ENCODE results near the gene MTMR10. TPM values are rescaled to one million over a fixed set of nuclear protein-coding genes. Genes with fewer than 3 reads are reported as not detected.

Gene MTMR10
- total RNA-seq, 1 donor from 2014 or later = 28.1 TPM

DNA sequence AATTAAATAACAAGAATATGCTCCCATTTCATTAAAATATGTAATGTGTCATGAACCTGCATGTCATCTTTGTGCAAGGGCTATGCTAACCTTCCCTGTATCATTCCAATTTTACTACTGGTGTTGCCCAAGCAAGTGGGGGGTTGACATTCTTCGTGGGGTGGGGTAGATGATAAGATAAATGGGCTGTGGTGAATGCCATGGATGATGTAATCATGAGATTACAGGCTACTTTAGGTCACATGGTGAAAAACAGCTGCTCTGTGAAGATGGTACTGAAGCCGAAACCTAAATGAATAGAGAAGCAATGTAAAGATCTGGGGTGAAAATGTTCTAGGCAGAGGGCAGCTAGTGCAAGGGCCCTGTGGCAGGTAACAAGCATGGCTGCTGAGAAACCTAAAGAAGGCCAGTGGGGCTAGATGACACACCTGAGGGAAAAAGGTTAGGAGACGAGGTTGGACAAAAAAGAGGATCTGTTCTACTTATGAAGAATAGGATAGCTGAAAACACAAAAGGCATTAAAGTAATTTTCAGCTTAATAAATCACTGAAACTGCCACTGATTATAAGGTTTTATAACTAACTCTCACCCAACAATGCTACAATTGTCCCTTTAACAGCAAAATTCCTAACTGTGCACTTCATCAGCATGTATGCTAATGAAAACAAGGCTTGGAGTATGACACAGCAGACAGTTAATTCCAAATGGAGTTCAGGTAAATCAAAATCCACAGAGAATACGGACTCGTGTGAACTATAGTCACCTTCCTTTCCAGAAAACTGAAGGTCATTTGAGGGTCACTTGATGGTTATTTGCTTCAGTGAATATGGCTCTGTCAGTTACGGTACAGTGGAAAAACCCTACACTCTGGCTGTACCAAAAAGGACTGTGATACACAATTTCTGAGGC lies 35.0 kb downstream of the MTMR10 start:
- DNase-seq = no peak

- DNase-seq = no peak
Observed at GRCh38 chr15:30954674-30955073, 36.8 kb downstream of the MTMR10 start.

- DNase-seq = no peak
Observed at GRCh38 chr15:30953731-30954378, 37.6 kb downstream of the MTMR10 start.

- no peak for DNase-seq
Observed at GRCh38 chr15:30953183-30953582, 38.2 kb downstream of the MTMR10 start.

- DNase-seq = no peak
Observed at GRCh38 chr15:30943654-30944335, 47.6 kb downstream of the MTMR10 start.

DNA sequence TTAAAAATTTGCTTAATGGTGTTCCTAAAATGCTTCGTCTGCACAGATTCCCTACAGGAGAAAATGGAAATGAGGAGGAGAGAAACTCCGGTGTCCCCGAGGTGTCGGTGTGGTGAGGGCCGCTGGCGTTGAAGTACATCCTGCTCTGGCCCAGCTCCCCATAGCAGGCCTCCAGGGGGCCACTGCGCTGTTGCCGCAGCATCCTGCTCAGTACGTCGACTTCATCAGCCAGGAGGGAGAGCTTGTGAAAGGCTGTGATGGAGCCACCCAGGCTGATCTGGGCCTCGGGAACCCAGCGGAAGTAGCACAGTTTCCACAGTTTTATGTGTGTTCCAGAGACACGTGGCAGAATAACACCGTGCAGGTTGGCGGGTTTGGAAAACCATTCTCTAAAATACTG lies 49.9 kb downstream of the MTMR10 start:
- no peak for DNase-seq

DNA sequence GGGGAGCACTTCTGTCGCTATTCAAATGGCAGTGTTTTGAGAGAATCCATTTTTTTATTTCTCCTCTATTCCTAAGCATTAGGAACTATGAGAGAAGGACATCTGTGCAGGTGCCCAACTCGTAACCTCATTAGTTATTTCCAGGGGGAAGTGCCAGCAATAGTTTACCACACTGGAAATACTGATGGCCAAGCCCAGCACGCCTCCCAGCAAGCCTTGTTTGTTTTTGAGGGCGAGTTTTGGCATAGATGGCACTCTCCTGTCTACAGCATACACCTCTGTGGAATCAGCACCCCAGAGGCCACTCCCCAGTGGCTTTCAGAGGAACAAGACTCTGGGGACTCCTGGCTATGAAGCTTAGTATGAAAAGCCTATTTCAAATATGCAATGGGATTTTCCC lies 51.1 kb downstream of the MTMR10 start:
- DNase-seq = no peak

DNA sequence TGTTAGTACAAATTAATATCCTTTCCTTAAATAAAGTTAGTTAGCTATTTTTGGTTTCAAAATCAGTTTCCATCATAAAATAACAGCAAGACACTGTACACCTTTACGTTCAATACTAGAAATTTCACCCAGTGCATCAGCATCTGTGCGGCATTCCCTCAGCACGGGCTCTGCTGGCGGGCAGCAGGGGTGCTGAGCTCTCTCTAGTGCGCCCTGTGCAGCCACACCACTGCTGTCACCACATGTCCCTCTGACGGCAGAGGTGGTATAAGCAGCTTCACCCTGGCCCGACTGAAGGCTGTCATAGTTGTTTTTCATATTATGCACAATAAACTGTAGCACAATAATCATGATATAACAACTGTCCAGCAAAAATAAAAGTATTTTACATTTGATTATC lies 52.3 kb downstream of the MTMR10 start:
- DNase-seq = no peak

DNA sequence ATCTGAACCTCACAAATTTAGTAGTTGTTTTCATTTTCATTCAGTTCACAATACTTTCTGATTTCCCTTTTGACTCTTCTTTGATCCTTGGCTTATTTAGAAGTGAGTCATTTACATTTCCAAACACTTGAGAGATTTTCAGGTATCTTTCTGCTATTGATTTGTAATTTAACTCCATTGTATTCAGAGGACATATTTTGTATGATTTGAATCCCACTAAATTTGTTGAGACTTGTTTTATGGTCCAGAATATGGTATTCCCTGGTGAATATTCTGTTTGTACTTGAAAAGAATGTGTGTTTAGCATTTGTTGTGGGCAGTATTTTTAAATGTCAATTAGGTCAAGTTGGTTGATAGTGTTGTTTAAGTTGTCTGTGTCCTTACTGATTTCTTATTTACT lies 58.1 kb downstream of the MTMR10 start:
- no peak for DNase-seq

DNA sequence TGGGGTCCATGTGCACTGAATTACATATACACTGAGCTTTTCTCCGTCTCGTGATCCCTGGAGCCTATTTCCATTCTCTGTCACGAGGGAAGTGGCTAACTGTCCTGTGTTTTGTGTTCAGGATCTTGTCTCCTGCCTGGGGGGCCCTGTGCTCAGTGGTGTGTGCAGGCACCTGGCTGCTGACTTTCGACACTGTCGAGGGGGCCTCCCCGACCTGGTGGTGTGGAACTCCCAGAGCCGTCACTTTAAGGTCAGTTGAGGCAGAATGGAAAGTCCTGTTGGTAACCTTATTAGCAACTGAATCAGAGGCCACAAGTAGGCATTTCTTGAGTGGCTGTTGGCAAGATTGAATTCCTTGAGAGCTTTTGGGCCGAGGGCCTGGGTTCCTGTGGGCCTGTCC lies 61.0 kb downstream of the MTMR10 start:
- DNase-seq = no peak

DNA sequence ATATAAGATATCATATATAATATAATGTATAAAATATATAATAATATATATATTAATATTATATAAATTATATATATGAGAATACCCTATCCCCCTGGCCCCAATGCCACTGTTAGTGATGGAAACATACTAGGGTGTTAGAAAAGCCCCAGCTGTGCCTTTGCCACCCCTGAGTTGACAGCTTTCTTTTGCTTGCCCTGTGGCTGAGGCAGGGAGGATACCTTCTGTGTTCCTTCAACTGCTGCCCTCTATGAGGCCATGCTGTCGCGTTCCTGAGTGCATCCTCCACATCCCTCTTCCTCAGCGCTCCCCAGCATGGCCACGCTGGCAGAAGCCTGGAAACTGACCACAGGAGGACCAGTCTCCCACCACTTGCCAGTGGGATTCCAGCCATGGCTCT lies 61.4 kb downstream of the MTMR10 start:
- DNase-seq = no peak

DNA sequence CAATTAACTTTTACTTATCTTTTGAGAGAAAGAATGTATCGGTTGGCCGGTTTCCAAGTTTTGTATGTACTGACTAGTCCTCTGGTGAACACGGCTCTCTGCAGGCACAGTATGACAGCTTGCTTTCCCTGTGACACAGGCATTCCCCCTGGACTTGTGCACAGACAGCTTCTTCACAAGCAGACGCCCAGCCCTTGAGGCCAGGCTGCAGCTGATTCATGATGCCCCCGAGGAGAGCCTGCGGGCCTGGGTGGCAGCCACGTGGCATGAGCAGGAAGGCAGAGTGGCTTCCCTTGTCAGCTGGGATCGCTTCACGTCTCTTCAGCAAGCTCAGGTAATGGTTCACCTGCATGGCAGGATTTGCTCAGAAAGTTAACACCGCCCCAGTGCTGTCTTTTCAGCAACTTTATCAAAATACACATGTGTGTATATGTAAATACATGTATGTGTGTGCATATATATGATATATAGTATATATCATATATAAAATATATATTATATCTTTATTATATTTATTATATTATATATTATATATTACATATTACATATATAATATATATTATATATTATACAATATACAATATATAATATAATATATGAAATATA lies 62.3 kb downstream of the MTMR10 start:
- no peak for DNase-seq

DNA sequence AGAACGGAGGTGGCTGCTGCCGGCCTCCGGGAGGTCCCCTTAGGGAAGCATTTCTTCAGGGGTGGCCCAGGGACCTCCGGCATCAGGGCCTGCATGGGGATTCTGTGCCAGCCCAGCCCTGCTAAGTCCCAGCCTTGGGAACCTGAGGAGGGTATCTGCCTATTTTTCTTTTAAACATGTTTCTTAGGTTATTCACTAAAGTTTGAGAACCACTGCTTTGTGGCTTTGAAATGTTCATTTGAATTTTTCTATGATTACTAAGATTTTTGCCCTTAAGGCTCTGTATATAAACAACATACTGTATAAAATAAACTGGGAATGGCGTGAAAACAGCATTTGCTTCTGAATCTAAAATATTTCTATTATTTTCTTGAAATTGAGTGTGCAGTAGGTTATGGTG lies 63.4 kb downstream of the MTMR10 start:
- no peak for DNase-seq

DNA sequence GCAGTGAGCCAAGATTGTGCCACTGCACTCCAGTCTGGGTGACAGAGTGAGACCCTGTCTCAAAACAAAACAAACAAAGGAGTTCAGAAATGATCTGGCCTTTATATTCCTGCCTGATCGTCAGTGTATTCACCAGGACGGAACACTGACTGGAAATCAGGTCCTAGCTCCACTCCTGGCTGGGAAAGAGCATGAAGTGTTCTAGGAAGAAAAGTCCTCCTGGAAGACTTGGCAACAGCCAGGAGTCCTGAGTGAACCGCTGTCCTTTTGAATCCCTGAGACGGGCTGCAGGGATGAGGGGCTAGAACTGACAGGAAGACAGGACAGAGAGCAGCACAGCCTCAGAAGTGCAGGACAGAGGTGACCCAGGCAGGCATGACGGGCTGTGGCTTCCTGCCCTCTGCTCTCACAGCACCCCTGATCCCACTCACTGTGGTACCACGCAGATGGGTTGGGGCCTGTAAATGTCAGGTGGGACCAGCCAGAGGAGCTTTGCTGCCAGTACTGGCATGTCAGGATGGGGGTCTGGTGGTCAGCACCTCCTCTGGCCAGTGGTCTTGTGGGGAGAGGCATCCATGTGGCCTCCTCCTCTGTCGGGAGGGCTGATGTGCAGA lies 64.2 kb downstream of the MTMR10 start:
- DNase-seq = no peak

- no peak for DNase-seq
Observed at GRCh38 chr15:30926161-30926560, 65.3 kb downstream of the MTMR10 start.

- no peak for DNase-seq
Observed at GRCh38 chr15:30925686-30926085, 65.7 kb downstream of the MTMR10 start.

GRCh38 chr15:30924353-30924752 lies 67.1 kb downstream of the MTMR10 start:
- DNase-seq = no peak

GRCh38 chr15:30923429-30923828 lies 68.0 kb downstream of the MTMR10 start:
- DNase-seq = no peak

- DNase-seq = peak; percentile 33
Observed at GRCh38 chr15:30922480-30923311, 68.7 kb downstream of the MTMR10 start.

- no peak for DNase-seq
Observed at GRCh38 chr15:30921781-30922479, 69.5 kb downstream of the MTMR10 start.

DNA sequence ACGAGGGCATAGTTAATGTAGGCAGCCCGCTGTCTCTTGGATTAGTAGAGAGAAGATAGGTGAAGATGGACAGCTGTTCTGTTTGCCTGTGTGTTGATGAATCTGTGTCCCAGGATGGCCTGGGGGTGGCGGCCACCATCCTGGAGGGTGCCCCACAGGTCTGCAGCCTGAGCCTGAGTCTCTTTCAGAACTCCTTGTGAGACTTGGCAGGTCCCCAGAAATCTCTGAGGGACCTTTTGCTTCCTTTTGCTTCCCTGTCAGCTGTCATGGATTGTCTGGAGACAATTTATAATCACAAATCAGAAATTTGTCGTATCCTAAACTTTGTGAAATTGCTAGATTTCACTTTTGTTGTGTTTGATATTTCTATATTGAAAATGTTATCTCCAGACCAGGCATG lies 70.3 kb downstream of the MTMR10 start:
- DNase-seq = no peak

Data from skin of body (tissue), 2 donors.